NCI-H2227 (cell line): Measurements from ENCODE around the gene CAB39.
"Not testable (repeated sequence)": the region's sequence is repeated elsewhere in the genome, so short reads cannot be mapped to it uniquely, and the experiment has no call there.

Source experiments
- DNase-seq: peaks from one replicate; lab custom pipeline; 2025; ENCODE audit not compliant: unreplicated experiment; lab: John Stamatoyannopoulos, UW

The CAB39 gene

GRCh38 chr2:230682546-230682945, 30.1 kb upstream of the CAB39 start:
- DNase-seq: no peak

GRCh38 chr2:230684270-230685168, 28.1 kb upstream of the CAB39 start:
- DNase-seq: peak; percentile 27

- DNase-seq: peak; percentile 27
Observed at GRCh38 chr2:230685178-230685577, 27.5 kb upstream of the CAB39 start.

- DNase-seq: no peak
Observed at GRCh38 chr2:230687498-230687897, 25.1 kb upstream of the CAB39 start.

GRCh38 chr2:230688490-230688889, 24.2 kb upstream of the CAB39 start:
- no peak for DNase-seq

- DNase-seq: no peak
Observed at GRCh38 chr2:230690439-230690838, 22.2 kb upstream of the CAB39 start.

- DNase-seq: no peak
Observed at GRCh38 chr2:230691005-230691647, 21.5 kb upstream of the CAB39 start.

GRCh38 chr2:230692760-230693159, 19.9 kb upstream of the CAB39 start:
- no peak for DNase-seq

GRCh38 chr2:230693411-230693810, 19.2 kb upstream of the CAB39 start:
- DNase-seq: no peak

- DNase-seq: no peak
Observed at GRCh38 chr2:230694241-230694640, 18.4 kb upstream of the CAB39 start.

GRCh38 chr2:230695551-230695950, 17.1 kb upstream of the CAB39 start:
- no peak for DNase-seq

- no peak for DNase-seq
Observed at GRCh38 chr2:230696670-230697069, 16.0 kb upstream of the CAB39 start.

GRCh38 chr2:230697676-230698075, 15.0 kb upstream of the CAB39 start:
- no peak for DNase-seq

- DNase-seq: not testable (repeated sequence)
Observed at GRCh38 chr2:230698753-230699152, 13.9 kb upstream of the CAB39 start.

- DNase-seq: no peak
Observed at GRCh38 chr2:230700447-230700846, 12.2 kb upstream of the CAB39 start.

- DNase-seq: no peak
Observed at GRCh38 chr2:230701308-230701707, 11.3 kb upstream of the CAB39 start.

- DNase-seq: not testable (repeated sequence)
Observed at GRCh38 chr2:230702457-230702856, 10.2 kb upstream of the CAB39 start.

- no peak for DNase-seq
Observed at GRCh38 chr2:230703514-230703913, 9.1 kb upstream of the CAB39 start.

GRCh38 chr2:230706053-230706521, 6.6 kb upstream of the CAB39 start:
- no peak for DNase-seq

- DNase-seq: no peak
Observed at GRCh38 chr2:230706966-230707365, 5.7 kb upstream of the CAB39 start.

- no peak for DNase-seq
Observed at GRCh38 chr2:230708204-230708603, 4.4 kb upstream of the CAB39 start.

- no peak for DNase-seq
Observed at GRCh38 chr2:230711224-230711623, 1.4 kb upstream of the CAB39 start.
